HG03159 (cell line): ENCODE results near the gene CCDC38.

Experiments
- ATAC-seq: cut with Tn5 transposase; IDR thresholded peaks from one replicate; pipeline ENCODE4 v1.9.1; 2021; ENCODE audit warnings: mild to moderate bottlenecking, moderate library complexity; ENCODE audit not compliant: unreplicated experiment

The CCDC38 gene

DNA sequence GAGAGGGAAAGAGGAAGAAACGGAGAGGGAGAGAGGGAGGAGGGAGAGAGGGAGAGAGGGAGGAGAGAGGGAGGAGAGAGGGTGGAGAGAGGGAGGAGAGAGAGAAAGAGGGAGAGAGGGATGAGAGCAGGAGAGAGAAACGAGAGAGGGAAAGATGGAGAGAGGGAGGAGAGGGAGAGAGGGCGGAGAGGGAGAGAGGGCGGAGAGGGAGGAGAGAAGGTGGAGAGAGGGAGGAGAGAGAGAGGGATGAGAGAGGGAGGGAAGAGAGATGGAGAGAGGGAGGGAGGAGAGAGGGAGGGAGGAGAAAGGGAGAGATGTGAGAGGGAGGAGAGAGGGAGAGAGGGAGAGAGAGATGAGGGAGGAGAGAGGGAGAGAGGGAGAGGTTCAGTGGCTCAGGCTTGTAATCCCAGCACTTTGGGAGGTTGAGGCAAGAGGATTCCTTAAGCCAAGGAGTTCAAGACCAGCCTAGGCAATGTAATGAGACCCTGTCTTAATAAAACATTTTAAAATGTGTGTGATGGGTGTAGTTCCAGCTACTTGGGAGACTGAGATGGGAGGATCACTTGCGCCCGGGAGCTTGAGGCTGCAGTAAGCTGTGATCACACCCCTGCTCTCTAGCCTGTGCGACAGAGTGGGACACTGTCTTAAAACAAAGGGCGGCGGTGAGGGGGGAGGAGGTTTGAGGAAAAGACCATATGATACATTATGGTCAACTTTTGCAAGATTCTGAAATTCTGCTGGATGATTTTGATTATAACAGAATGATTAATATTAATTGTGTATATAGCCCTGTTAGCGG lies 105.0 kb downstream of the CCDC38 start:
- no peak for ATAC-seq

DNA sequence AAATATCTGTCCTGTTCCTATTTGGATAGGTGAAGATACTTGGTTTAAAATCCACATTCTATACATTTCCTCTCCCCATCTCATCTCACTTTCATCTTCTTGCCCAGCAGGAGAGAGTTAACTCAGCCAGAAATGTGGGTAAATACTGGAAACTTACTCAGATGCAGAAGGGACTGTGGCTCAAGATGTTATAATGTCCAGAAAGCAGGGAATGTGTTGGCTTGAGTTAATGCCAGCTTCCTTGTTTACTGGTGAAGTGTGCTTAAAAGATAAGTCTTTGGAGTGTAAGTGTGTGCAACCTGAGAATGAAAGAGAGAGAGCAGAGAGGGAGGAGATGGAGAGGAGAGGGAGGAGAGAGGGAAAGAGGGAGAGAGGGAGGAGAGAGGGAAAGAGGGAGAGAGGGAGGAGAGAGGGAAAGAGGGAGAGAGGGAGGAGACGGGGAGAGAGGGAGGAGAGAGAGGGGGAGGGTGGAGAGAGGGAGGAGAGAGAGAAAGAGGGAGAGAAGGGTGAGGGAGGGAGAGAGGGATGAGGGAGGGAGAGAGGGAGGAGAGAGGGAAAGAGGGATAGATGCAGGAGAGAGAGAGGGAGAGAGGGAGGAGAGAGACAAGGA lies 105.7 kb downstream of the CCDC38 start:
- ATAC-seq, result no peak

DNA sequence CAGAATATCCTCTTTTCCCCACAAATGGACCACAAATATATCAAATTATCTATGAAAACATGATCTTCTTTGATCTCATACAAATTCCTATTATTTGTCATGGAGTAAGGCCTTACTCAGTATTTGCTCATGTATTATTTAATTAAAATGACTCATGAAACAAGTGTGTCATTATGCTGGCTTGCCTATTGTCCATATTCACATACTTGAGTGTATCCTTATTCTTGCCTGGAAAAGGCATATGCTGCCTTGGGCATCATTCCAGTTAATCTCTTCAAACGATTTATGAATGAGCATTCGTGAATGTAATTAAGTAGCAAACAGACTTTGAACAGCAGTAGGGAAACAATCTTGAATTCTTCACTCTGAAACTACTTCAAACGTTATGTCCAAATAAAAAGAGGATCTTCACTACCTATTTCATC lies 106.2 kb downstream of the CCDC38 start:
- no peak for ATAC-seq

DNA sequence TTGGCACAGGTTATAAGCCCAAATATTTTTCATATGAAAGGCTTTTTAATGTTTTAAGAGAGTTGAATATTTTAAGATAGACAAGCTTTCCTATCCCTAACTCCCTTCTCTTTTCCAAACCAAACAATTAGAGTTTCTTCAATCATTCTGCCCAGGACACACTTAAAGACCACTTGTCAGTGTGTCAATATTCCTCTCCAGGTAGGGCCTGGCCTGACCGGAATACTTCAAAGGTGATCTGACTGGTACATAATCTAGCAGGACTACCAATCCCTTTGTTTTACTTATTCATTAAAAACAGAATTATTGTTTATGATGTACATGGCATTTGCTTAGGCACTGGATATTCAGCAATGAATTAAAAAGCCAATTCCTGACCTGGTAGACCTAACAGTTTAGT lies 107.8 kb downstream of the CCDC38 start:
- no peak for ATAC-seq

DNA sequence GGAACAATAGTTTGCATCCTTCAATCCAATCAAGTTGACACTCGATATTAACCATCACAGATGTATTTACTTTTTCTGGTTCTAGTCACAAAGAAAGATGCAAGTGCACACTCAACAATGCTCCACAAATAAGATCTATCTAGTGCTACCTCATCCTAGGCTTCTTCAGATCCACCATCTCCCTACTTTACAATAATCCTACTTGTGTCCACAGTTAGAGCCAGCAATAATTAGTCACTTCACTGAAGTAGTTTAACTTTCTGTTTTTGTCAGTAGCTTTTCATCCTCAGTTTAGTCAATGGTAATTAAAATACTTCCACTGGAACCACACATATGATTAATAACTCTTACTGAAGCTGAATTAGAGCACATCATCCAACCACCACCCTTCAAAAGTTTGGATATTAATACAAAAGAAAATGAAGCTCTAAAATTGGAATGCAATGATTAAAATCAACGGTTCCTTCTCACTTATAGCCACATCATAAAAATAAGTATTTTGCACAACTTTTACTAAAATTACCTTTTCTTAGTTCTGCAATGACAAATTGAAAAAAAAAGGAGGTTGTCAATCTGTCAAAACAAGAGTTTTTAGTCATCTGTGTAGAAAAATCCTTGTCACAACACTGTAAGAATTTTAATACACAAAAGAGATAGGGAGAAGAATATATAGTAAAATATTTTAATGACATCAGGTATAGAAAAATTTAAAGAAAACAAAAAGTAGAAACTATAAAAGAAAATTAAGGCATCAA lies 111.9 kb downstream of the CCDC38 start:
- no peak for ATAC-seq

DNA sequence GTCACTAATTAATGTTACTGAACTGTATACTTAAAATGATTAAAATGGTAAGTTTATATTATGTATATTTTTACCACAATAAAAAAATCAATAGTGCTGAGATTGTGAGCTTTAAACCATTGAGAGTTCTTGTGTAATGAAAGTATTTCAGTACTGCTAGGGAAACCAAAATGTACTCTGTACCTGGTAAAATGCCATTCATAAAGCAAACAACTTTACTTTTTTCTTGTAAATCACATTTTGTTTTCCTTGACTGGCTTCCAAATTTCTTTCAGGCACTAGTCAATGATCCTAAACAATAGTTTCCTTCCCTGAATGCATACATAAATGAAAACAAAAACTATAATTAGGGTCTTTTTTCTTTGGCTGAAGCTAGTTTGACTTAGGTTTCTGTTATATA lies 113.0 kb downstream of the CCDC38 start:
- no peak for ATAC-seq

DNA sequence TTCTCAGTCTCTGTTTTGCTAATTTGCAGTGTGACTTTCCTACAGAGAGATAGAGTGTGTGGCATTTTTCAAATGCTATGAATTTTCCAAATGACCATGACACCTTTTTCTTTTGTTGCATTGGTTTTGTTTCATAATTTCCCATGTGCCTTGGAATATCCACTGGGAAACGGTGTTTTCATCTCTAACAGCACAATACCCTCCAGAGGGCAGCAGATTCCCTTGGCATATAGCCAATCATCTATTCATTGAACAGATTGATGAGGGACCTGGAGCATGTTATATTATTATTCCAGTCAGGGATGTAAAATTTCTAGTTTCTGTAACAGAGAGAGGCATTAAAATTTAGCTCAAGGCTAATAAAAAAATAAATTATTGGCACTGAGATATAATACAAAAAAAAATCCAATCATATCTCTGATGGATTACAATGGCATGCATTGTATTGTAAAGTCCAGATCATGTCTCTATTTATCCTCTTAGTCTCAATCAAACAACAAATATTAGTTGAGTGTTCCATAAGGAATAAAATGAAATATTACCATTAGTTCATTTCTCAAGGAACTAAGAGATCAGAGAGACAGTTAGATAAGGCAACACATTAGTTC lies 122.2 kb downstream of the CCDC38 start:
- ATAC-seq, result no peak
